IPS-NIHi11 (cell line): ENCODE data around the gene KDELR1.
"Not testable (repeated sequence)": the region's sequence is repeated elsewhere in the genome, so short reads cannot be mapped to it uniquely, and the experiment has no call there.

Experiments used
- DNase-seq: peaks from one replicate; pipeline ENCODE4 v3.0.0; 2012; ENCODE audit warnings: mixed read lengths, low spot score

The KDELR1 gene

GRCh38 chr19:48397263-48398101 is 6.1 kb upstream of the KDELR1 start:
- no peak for DNase-seq

GRCh38 chr19:48396824-48397176 is 5.4 kb upstream of the KDELR1 start:
- no peak for DNase-seq

- DNase-seq, result no peak
Measured at GRCh38 chr19:48396016-48396823, 4.9 kb upstream of the KDELR1 start.

- DNase-seq, result no peak
Measured at GRCh38 chr19:48395499-48395898, 4.1 kb upstream of the KDELR1 start.

- DNase-seq, result no peak
Measured at GRCh38 chr19:48395170-48395455, 3.8 kb upstream of the KDELR1 start.

- DNase-seq, result no peak
Measured at GRCh38 chr19:48394331-48395169, 3.2 kb upstream of the KDELR1 start.

GRCh38 chr19:48393559-48394330 is 2.4 kb upstream of the KDELR1 start, which contains the start of gene GRIN2D:
Gene GRIN2D (plus strand): TSS chr19:48393668. CDS start chr19:48398393, 4,725 bp downstream.
- DNase-seq, result no peak

GRCh38 chr19:48392860-48393558 is 1.7 kb upstream of the KDELR1 start:
- DNase-seq, result no peak

GRCh38 chr19:48392006-48392344 is 624 bp upstream of the KDELR1 start:
- DNase-seq, result not testable (repeated sequence)

GRCh38 chr19:48390188-48391099 is 907 bp downstream of the KDELR1 start:
- peak; percentile 83 for DNase-seq

- no peak for DNase-seq
Measured at GRCh38 chr19:48386981-48387380, 4.4 kb downstream of the KDELR1 start.

GRCh38 chr19:48385461-48386087 is 5.8 kb downstream of the KDELR1 start:
- no peak for DNase-seq

- DNase-seq, result no peak
Measured at GRCh38 chr19:48382286-48382685, 9.1 kb downstream of the KDELR1 start.

GRCh38 chr19:48381178-48381950 is 10.0 kb downstream of the KDELR1 start:
- DNase-seq, result no peak

- DNase-seq, result no peak
Measured at GRCh38 chr19:48379058-48379457, 12.3 kb downstream of the KDELR1 start.

- no peak for DNase-seq
Measured at GRCh38 chr19:48378194-48378570, 13.2 kb downstream of the KDELR1 start.

- no peak for DNase-seq
Measured at GRCh38 chr19:48373567-48373966, 17.8 kb downstream of the KDELR1 start.

- no peak for DNase-seq
Measured at GRCh38 chr19:48372904-48373303, 18.4 kb downstream of the KDELR1 start.

- not testable (repeated sequence) for DNase-seq
Measured at GRCh38 chr19:48371771-48372170, 19.6 kb downstream of the KDELR1 start.
